CD14-positive monocyte (primary cell): ENCODE data around the gene PXDN. TPM values are rescaled to one million over a fixed set of nuclear protein-coding genes. Genes with fewer than 3 reads are reported as not detected.

ENCODE experiments used
- DNase-seq, 3 donors: peaks; one replicate each; pipeline ENCODE4 v3.0.0-alpha.2; 2011 to 2022
- H2AFZ ChIP-seq: 2 replicates; pipeline ENCODE4 v1.6.0; 2012; ENCODE audit warnings: mild to moderate bottlenecking, low read depth, low read length, inconsistent platforms; ENCODE audit not compliant: insufficient read depth, poor library complexity, severe bottlenecking
- H3K27ac ChIP-seq, 2 donors: 1 replicate in 1 of 2; 2 replicates in 1 of 2; pipeline ENCODE4 v1.5.1; 2012 to 2013; ENCODE audit warnings: low read length in 2 of 2, control low read depth in 1 of 2, inconsistent platforms in 1 of 2, low read depth in 1 of 2, mild to moderate bottlenecking in 1 of 2
- H3K27me3 ChIP-seq, 2 donors: one replicate each; pipeline versions ENCODE4 v1.6.0 to v1.6.1; 2011 to 2013; ENCODE audit warnings: low read length in 2 of 2; ENCODE audit not compliant: control insufficient read depth in 2 of 2, insufficient read depth in 2 of 2
- H3K36me3 ChIP-seq, 2 donors: replicated peaks in 1 of 2; 1 replicate in 1 of 2; 2 replicates in 1 of 2; pipeline versions ENCODE4 v1.5.1 to v1.6.1; 2012 to 2013; ENCODE audit warnings: low read length in 2 of 2, control low read depth in 1 of 2, inconsistent platforms in 1 of 2, mild to moderate bottlenecking in 1 of 2; ENCODE audit not compliant: insufficient read depth in 2 of 2, control insufficient read depth in 1 of 2
- H3K4me1 ChIP-seq, 2 donors: 1 replicate in 1 of 2; 2 replicates in 1 of 2; pipeline versions ENCODE4 v1.5.1 to v1.6.1; 2012 to 2013; ENCODE audit warnings: low read length in 2 of 2, control low read depth in 1 of 2, inconsistent platforms in 1 of 2, mild to moderate bottlenecking in 1 of 2, moderate library complexity in 1 of 2; ENCODE audit not compliant: insufficient read depth in 2 of 2, control insufficient read depth in 1 of 2
- H3K4me2 ChIP-seq: replicated peaks from 2 replicates; pipeline ENCODE3; 2012; ENCODE audit warnings: low read length, moderate library complexity, mild to moderate bottlenecking; ENCODE audit not compliant: poor library complexity, severe bottlenecking; ENCODE audit errors: extremely low read depth
- H3K4me3 ChIP-seq, 3 experiments: fragments of 200-600 bp in 1 of 3; sonication (generic) in 1 of 3; replicated peaks in 1 of 3; 1 replicate in 2 of 3; 2 replicates in 1 of 3; pipeline ENCODE4 v1.5.1; 2011 to 2013; ENCODE audit warnings: low read length in 3 of 3, mild to moderate bottlenecking in 3 of 3, control low read depth in 2 of 3, low read depth in 2 of 3, inconsistent platforms in 1 of 3, moderate library complexity in 1 of 3
- H3K79me2 ChIP-seq: 2 replicates; pipeline ENCODE4 v1.6.0; 2012; ENCODE audit warnings: mild to moderate bottlenecking, control low read depth, inconsistent platforms, low read length, moderate library complexity; ENCODE audit not compliant: insufficient read depth
- H3K9ac ChIP-seq: 2 replicates; pipeline ENCODE4 v1.6.0; 2017; ENCODE audit warnings: low read length, mild to moderate bottlenecking; ENCODE audit not compliant: insufficient read depth, poor library complexity, severe bottlenecking
- H3K9me3 ChIP-seq, 2 donors: replicated peaks in 1 of 2; 1 replicate in 1 of 2; 2 replicates in 1 of 2; pipeline versions ENCODE4 v1.5.1 to v1.6.1; 2012 to 2013; ENCODE audit warnings: low read length in 2 of 2, control low read depth in 1 of 2; ENCODE audit not compliant: control insufficient read depth in 1 of 2, insufficient read depth in 1 of 2
- H4K20me1 ChIP-seq: 2 replicates; pipeline ENCODE4 v1.6.0; 2012; ENCODE audit warnings: mild to moderate bottlenecking, low read length, control low read depth, moderate library complexity; ENCODE audit not compliant: insufficient read depth
- H3K27ac Mint-ChIP-seq, 7 donors: one replicate each; pipeline ENCODE4 v1.8.0; 2020; ENCODE audit warnings: mild to moderate bottlenecking in 7 of 7, mixed read lengths in 7 of 7, moderate library complexity in 6 of 7, inconsistent platforms in 2 of 7
- H3K27me3 Mint-ChIP-seq, 3 donors: one replicate each; pipeline ENCODE4 v1.8.0; 2021 to 2022; ENCODE audit warnings: low read depth in 3 of 3, mild to moderate bottlenecking in 3 of 3, mixed read lengths in 3 of 3, moderate library complexity in 3 of 3, inconsistent platforms in 1 of 3
- H3K36me3 Mint-ChIP-seq, 2 donors: one replicate each; pipeline ENCODE4 v1.8.0; 2020; ENCODE audit warnings: mixed read lengths in 2 of 2, inconsistent platforms in 1 of 2, mild to moderate bottlenecking in 1 of 2
- H3K4me1 Mint-ChIP-seq: one replicate; pipeline ENCODE4 v1.8.0; 2020; ENCODE audit warnings: mild to moderate bottlenecking, mixed read lengths
- H3K4me3 Mint-ChIP-seq, 2 donors: one replicate each; pipeline ENCODE4 v1.8.0; 2020; ENCODE audit warnings: mild to moderate bottlenecking in 2 of 2, mixed read lengths in 2 of 2, moderate library complexity in 1 of 2
- H3K9me3 Mint-ChIP-seq, 7 donors: one replicate each; pipeline ENCODE4 v1.8.0; 2020 to 2022; ENCODE audit warnings: mixed read lengths in 7 of 7, mild to moderate bottlenecking in 6 of 7, moderate library complexity in 6 of 7, inconsistent platforms in 2 of 7
- WGBS: methylation state at CpG from one replicate; pipeline ENCODE4 v1.1.5; 2013; ENCODE audit warnings: missing lambda C conversion rate; ENCODE audit not compliant: insufficient coverage; 5-methylcytosine and 5-hydroxymethylcytosine counted together
- intact Hi-C, 2 donors: fragments of 100-400 bp; cut with micrococcal nuclease; formaldehyde crosslinking; loops; one replicate each; pipeline versions ENCODE4 v1.15.0 to v1.15.1; 2023
- polyA plus RNA-seq, 3 donors: library from polyadenylated mRNA; depleted of rRNA in 1 of 3; unstranded in 2 of 3; stranded (reverse) in 1 of 3; fragments of 300-500 nt in 2 of 3; fragments of >200 nt in 1 of 3; fragmentation: Illumina TruSeq in 2 of 3; gene quantifications; 1 replicate in 2 of 3; 2 replicates in 1 of 3; pipeline ENCODE4 v1.2.3, GENCODE V29; 2012 to 2021
- TF ChIP-seq, protein P1 (sequence below): fragments of 200-600 bp; IDR thresholded peaks from one replicate; pipeline ENCODE4 v1.8.0; 2022; ENCODE audit warnings: antibody characterized with exemption, mild to moderate bottlenecking

Gene PXDN
- polyA plus RNA-seq, 3 donors: not detected

GRCh38 chr2:1594373-1595171, 149.7 kb downstream of the PXDN start:
- no peak overlapping the region for H3K27ac Mint-ChIP-seq
- H4K20me1 ChIP-seq: no peaks in the 10 kb centered on the region
- H3K36me3 Mint-ChIP-seq: no peaks in the 10 kb centered on the region
- peaks cover 0 to 2% of the 10 kb centered on the region in 2 donors for H3K27me3 ChIP-seq
- peaks cover 27% of the 10 kb centered on the region in 2 donors for H3K9me3 ChIP-seq
- no peak overlapping the region for H3K9ac ChIP-seq
- TF ChIP-seq, protein P1, sequence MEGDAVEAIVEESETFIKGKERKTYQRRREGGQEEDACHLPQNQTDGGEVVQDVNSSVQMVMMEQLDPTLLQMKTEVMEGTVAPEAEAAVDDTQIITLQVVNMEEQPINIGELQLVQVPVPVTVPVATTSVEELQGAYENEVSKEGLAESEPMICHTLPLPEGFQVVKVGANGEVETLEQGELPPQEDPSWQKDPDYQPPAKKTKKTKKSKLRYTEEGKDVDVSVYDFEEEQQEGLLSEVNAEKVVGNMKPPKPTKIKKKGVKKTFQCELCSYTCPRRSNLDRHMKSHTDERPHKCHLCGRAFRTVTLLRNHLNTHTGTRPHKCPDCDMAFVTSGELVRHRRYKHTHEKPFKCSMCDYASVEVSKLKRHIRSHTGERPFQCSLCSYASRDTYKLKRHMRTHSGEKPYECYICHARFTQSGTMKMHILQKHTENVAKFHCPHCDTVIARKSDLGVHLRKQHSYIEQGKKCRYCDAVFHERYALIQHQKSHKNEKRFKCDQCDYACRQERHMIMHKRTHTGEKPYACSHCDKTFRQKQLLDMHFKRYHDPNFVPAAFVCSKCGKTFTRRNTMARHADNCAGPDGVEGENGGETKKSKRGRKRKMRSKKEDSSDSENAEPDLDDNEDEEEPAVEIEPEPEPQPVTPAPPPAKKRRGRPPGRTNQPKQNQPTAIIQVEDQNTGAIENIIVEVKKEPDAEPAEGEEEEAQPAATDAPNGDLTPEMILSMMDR: no peak
- WGBS: 87% methylated on average over 28 of the region's 29 CpGs
- H3K36me3 ChIP-seq: no peaks in the 10 kb centered on the region
- H3K4me3 Mint-ChIP-seq: no peak overlapping the region
- H3K4me2 ChIP-seq: no peak overlapping the region
- H3K4me1 ChIP-seq: no peaks in the 10 kb centered on the region
- H3K79me2 ChIP-seq: no peaks in the 10 kb centered on the region
- H3K4me3 ChIP-seq: no peak overlapping the region
- H2AFZ ChIP-seq: no peak overlapping the region
- no peaks in the 10 kb centered on the region for H3K9me3 Mint-ChIP-seq
- H3K4me1 Mint-ChIP-seq: no peaks in the 10 kb centered on the region
- peaks cover 0 to 13% (median 11%) of the 10 kb centered on the region in 3 donors for H3K27me3 Mint-ChIP-seq
- H3K27ac ChIP-seq: no peak overlapping the region
- intact Hi-C loops: no loop called here
- DNase-seq: no peak

- Histone ChIP-seq H3K4me1 (no peaks in the 10 kb centered on the region), H3K4me2 (no peak overlapping the region), H3K4me3 (no peak overlapping the region), H4K20me1 (no peaks in the 10 kb centered on the region), H3K79me2 (no peaks in the 10 kb centered on the region), H3K27ac (no peak overlapping the region), H3K9ac (no peak overlapping the region), H3K9me3 (peaks cover 27% of the 10 kb centered on the region in 2 donors), H2AFZ (no peak overlapping the region), H3K27me3 (peaks cover 0 to 2% of the 10 kb centered on the region in 2 donors), H3K36me3 (no peaks in the 10 kb centered on the region)
- Mint-ChIP-seq H3K36me3 (no peaks in the 10 kb centered on the region), H3K27me3 (peaks cover 0 to 13% (median 11%) of the 10 kb centered on the region in 3 donors), H3K9me3 (no peaks in the 10 kb centered on the region), H3K4me1 (no peaks in the 10 kb centered on the region), H3K27ac (no peak overlapping the region), H3K4me3 (no peak overlapping the region)
- no peak for DNase-seq
- intact Hi-C loops: no loop called here
- no CpG with 5 or more reads among the region's 6 CpGs for WGBS
- TF ChIP-seq, protein P1: no peak
Observed at GRCh38 chr2:1594123-1594372, 150.3 kb downstream of the PXDN start.
